HepG2 (cell line): ENCODE measurements around the gene MRPL28. TPM values are rescaled to one million over a fixed set of nuclear protein-coding genes. Genes with fewer than 3 reads are reported as not detected.
A peak's percentile ranks its signal among the peaks of the same experiment; 100 is the strongest.

Source experiments
- AGO1 ChIP-seq: fragments of 200-400 bp; formaldehyde crosslinking; IDR thresholded peaks from 2 replicates; pipeline ENCODE4 v1.6.1; 2017; ENCODE audit warnings: mild to moderate bottlenecking, low read depth, low read length, moderate library complexity; ENCODE audit not compliant: poor library complexity, severe bottlenecking
- CBFB ChIP-seq: sonication (generic); formaldehyde crosslinking; IDR thresholded peaks from 2 replicates; pipeline ENCODE4 v1.4.0; 2020; ENCODE audit warnings: missing genetic modification reagents
- DNMT1 ChIP-seq: sonication (generic); formaldehyde crosslinking; IDR thresholded peaks from 2 replicates; pipeline ENCODE4 v1.5.1; 2020; ENCODE audit warnings: mild to moderate bottlenecking, missing genetic modification reagents
- MXD4 ChIP-seq: IDR thresholded peaks from 2 replicates; pipeline ENCODE4 v1.6.1; 2016; ENCODE audit warnings: mild to moderate bottlenecking, missing biosample characterization, missing genetic modification reagents
- MYC ChIP-seq: sonication (generic); formaldehyde crosslinking; IDR thresholded peaks from 2 replicates; pipeline ENCODE4 v1.9.0; 2021; ENCODE audit warnings: missing genetic modification reagents, borderline replicate concordance
- NR1H2 ChIP-seq: sonication (generic); formaldehyde crosslinking; IDR thresholded peaks from 2 replicates; pipeline ENCODE4 v1.8.1; 2022; ENCODE audit warnings: low read depth, missing genetic modification reagents, borderline replicate concordance
- PBX3 ChIP-seq: sonication (generic); formaldehyde crosslinking; IDR thresholded peaks from 2 replicates; pipeline ENCODE4 v1.8.1; 2023; ENCODE audit warnings: missing genetic modification reagents, inconsistent platforms, borderline replicate concordance
- RFXAP ChIP-seq: sonication (generic); formaldehyde crosslinking; IDR thresholded peaks from 2 replicates; pipeline ENCODE4 v1.4.0; 2020; ENCODE audit warnings: missing genetic modification reagents, borderline replicate concordance
- SALL1 ChIP-seq: sonication (generic); formaldehyde crosslinking; IDR thresholded peaks from 2 replicates; pipeline ENCODE4 v1.8.0; 2022; ENCODE audit warnings: mild to moderate bottlenecking, missing genetic modification reagents
- SIX1 ChIP-seq: sonication (generic); formaldehyde crosslinking; IDR thresholded peaks from 2 replicates; pipeline ENCODE4 v1.4.0; 2020; ENCODE audit warnings: missing genetic modification reagents, borderline replicate concordance
- SMARCE1 ChIP-seq: fragments of 450-650 bp; IDR thresholded peaks from 2 replicates; pipeline ENCODE4 v1.6.1; 2017; ENCODE audit warnings: borderline replicate concordance
- SNRNP70 ChIP-seq: fragments of 200-400 bp; formaldehyde crosslinking; IDR thresholded peaks from 2 replicates; pipeline ENCODE4 v1.6.1; 2017; ENCODE audit warnings: mild to moderate bottlenecking, low read depth, low read length, moderate library complexity
- SP1 ChIP-seq, 2 experiments: fragments of 450-650 bp in 1 of 2; sonication (generic) in 1 of 2; formaldehyde crosslinking in 1 of 2; IDR thresholded peaks; 2 replicates each; pipeline versions ENCODE4 v1.4.0 to v1.6.1; 2016 to 2020; ENCODE audit warnings: missing genetic modification reagents in 1 of 2
- SPEN ChIP-seq: sonication (generic); formaldehyde crosslinking; IDR thresholded peaks from 2 replicates; pipeline ENCODE4 v1.5.1; 2020; ENCODE audit warnings: low read depth, mild to moderate bottlenecking, missing genetic modification reagents
- STAG1 ChIP-seq: sonication (generic); formaldehyde crosslinking; IDR thresholded peaks from 2 replicates; pipeline ENCODE4 v1.4.0; 2020; ENCODE audit warnings: missing genetic modification reagents
- TARDBP ChIP-seq: sonication (generic); formaldehyde crosslinking; IDR thresholded peaks from 2 replicates; pipeline ENCODE4 v1.8.0; 2022; ENCODE audit warnings: mild to moderate bottlenecking, missing genetic modification reagents
- ZNF160 ChIP-seq: sonication (generic); formaldehyde crosslinking; IDR thresholded peaks from 2 replicates; pipeline ENCODE4 v1.8.0; 2022; ENCODE audit warnings: mild to moderate bottlenecking, inconsistent platforms, missing genetic modification reagents
- ZNF230 ChIP-seq: sonication (generic); formaldehyde crosslinking; IDR thresholded peaks from 2 replicates; pipeline ENCODE4 v1.4.0; 2020; ENCODE audit warnings: mild to moderate bottlenecking, missing genetic modification reagents
- ZNF446 ChIP-seq: sonication (generic); formaldehyde crosslinking; IDR thresholded peaks from 2 replicates; pipeline ENCODE4 v1.5.0; 2020; ENCODE audit warnings: mild to moderate bottlenecking, missing genetic modification reagents
- ZNF501 ChIP-seq: sonication (generic); formaldehyde crosslinking; IDR thresholded peaks from 2 replicates; pipeline ENCODE4 v1.5.1; 2020; ENCODE audit warnings: mild to moderate bottlenecking, moderate library complexity, missing genetic modification reagents
- ZNF543 ChIP-seq: sonication (generic); formaldehyde crosslinking; IDR thresholded peaks from 2 replicates; pipeline ENCODE4 v1.4.0; 2020; ENCODE audit warnings: mild to moderate bottlenecking, missing genetic modification reagents
- ZNF629 ChIP-seq: sonication (generic); formaldehyde crosslinking; conservative IDR thresholded peaks from 2 replicates; pipeline ENCODE4 v1.5.0; 2020; ENCODE audit warnings: missing genetic modification reagents
- ZNF687 ChIP-seq: sonication (generic); formaldehyde crosslinking; IDR thresholded peaks from 2 replicates; pipeline ENCODE4 v1.5.1; 2020; ENCODE audit warnings: mild to moderate bottlenecking, missing genetic modification reagents, moderate library complexity
- ZNF7 ChIP-seq: IDR thresholded peaks from 2 replicates; pipeline ENCODE4 v1.6.1; 2016; ENCODE audit warnings: missing biosample characterization, missing genetic modification reagents
- ZNF724P ChIP-seq: sonication (generic); formaldehyde crosslinking; IDR thresholded peaks from 2 replicates; pipeline ENCODE4 v1.8.0; 2022; ENCODE audit warnings: missing genetic modification reagents, borderline replicate concordance
- polyA plus RNA-seq, 8 experiments: library from polyadenylated mRNA; depleted of rRNA in 3 of 8; stranded (reverse) in 7 of 8; unstranded in 1 of 8; fragments of >200 nt; fragmentation: Illumina TruSeq in 4 of 8; extraction: Trizol in 4 of 8; gene quantifications; 2 replicates each; pipeline versions ENCODE4 v1.2.1 to v1.2.3, GENCODE V29; 2011 to 2016; ENCODE audit warnings: low read depth in 4 of 8, missing spikeins in 1 of 8, mixed read lengths in 1 of 8; ENCODE audit not compliant: insufficient read depth in 1 of 8
- total RNA-seq, 5 experiments: library from RNA; depleted of rRNA; stranded (reverse); fragments of >200 nt; fragmentation: Illumina TruSeq; extraction: Trizol; gene quantifications; 2 replicates each; pipeline ENCODE4 v1.2.3, GENCODE V29; 2016; ENCODE audit warnings: low read depth in 1 of 5

Gene MRPL28
- total and polyA plus RNA-seq, 2 of the 13 experiments (the other 11 are each of a cell fraction or from before 2014, with no cell fraction given), result 114 to 135 TPM

GRCh38 chr16:363110-363765 is 7.1 kb downstream of the MRPL28 start (continued):
- no peak for TF ChIP-seq PBX3
- TF ChIP-seq SIX1 (CRISPR knock-in tag), result no peak
- TF ChIP-seq MYC (CRISPR knock-in tag), result peak; percentile 41; the same call in 1 of the 2 replicates
- TF ChIP-seq SMARCE1, result no peak
- no peak for TF ChIP-seq AGO1
- no peak for TF ChIP-seq TARDBP (CRISPR knock-in tag)
- no peak for TF ChIP-seq STAG1 (CRISPR knock-in tag)
- TF ChIP-seq ZNF501 (CRISPR knock-in tag), result peak; percentile 60
- no peak for TF ChIP-seq CBFB (CRISPR knock-in tag)
- no peak for TF ChIP-seq ZNF160
- TF ChIP-seq SPEN (CRISPR knock-in tag), result no peak
- peak; percentile 84 for TF ChIP-seq ZNF687 (CRISPR knock-in tag)
- peak; percentile 7; the same call in 1 of the 2 replicates for TF ChIP-seq SALL1 (CRISPR knock-in tag)
- TF ChIP-seq ZNF629 (CRISPR knock-in tag), result no peak
- TF ChIP-seq ZNF724P (CRISPR knock-in tag), result no peak
- TF ChIP-seq SNRNP70, result no peak
- no peak for TF ChIP-seq SP1 (IDR thresholded peaks at IDR 0.05)
- 0 out of 2 replicates have a peak, but pooled peaks have one; percentile 18 for TF ChIP-seq SP1 (CRISPR knock-in tag; IDR thresholded peaks at IDR 0.05)
- no peak for TF ChIP-seq RFXAP (CRISPR knock-in tag)
- no peak for TF ChIP-seq NR1H2 (CRISPR knock-in tag)
- TF ChIP-seq ZNF446, result no peak
- no peak for TF ChIP-seq DNMT1 (CRISPR knock-in tag)
- TF ChIP-seq ZNF7 (CRISPR knock-in tag), result no peak
- no peak for TF ChIP-seq MXD4 (CRISPR knock-in tag)
- 0 out of 2 replicates have a peak, but pooled peaks have one; percentile 10 for TF ChIP-seq ZNF543
- TF ChIP-seq ZNF230 (CRISPR knock-in tag), result 0 out of 2 replicates have a peak, but pooled peaks have one; percentile 32
